ENCODE results near the gene PIGK. TPM values are rescaled to one million over a fixed set of nuclear protein-coding genes. Genes with fewer than 3 reads are reported as not detected.
A peak's percentile ranks its signal among the peaks of the same experiment; 100 is the strongest.

PIGK gene
- total RNA-seq, 5 donors from 2014 or later (not counting 1 experiment from before 2014, with no cell fraction given): 17.9 to 23.9 (median 21.2) TPM

DNA sequence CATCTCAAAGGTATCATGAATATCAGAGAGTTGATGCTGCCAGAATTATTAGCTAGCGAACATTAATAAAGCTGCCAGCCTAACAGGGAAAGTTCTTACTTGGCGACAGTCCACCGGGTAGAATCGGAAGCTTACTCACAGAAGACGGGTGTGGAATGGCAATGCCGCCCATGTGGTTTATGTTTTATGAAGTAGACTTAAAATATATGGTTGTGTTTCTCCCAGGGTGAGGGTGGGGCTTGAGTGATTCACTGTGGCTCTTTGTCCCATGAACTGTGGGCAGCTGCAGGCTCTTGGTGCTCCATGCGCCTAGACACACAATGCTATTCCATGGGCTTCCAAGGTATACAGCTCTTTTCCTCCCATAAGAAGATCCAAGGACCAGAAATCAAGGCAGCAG is 162.7 kb downstream of the PIGK start:
- Histone ChIP-seq H3K27me3 (replicated peaks in 1 of 2; ENCODE audit: control insufficient read depth in 2 of 2, extremely low read depth in 1 of 2, insufficient read depth in 2 of 2, low read length in 1 of 2) (peaks cover 0 to 5% of the 10 kb centered on the region in 2 experiments), H3K27ac (ENCODE audit: low read length) (no peak overlapping the region), H3K4me3 (ENCODE audit: control insufficient read depth in 1 of 2, extremely low read depth in 1 of 2, low read length in 1 of 2) (no peak overlapping the region), H3K36me3 (ENCODE audit: control insufficient read depth in 2 of 2, extremely low read depth in 1 of 2, insufficient read depth in 1 of 2, low read length in 1 of 2) (no peaks in the 10 kb centered on the region), H3K4me1 (ENCODE audit: control insufficient read depth in 1 of 2, extremely low read depth in 1 of 2, insufficient read depth in 2 of 2, low read length in 2 of 2) (no peaks in the 10 kb centered on the region), H3K9me3 (no peaks in the 10 kb centered on the region)
- peaks cover 0 to 7% of the 10 kb centered on the region in 2 donors for H3K27me3 Mint-ChIP-seq
- H3K4me1 Mint-ChIP-seq: no peaks in the 10 kb centered on the region
- H3K36me3 Mint-ChIP-seq: no peaks in the 10 kb centered on the region
- POLR2A ChIA-PET: no interaction called here
- 88% methylated on average over 6 of the region's 7 CpGs for WGBS (ENCODE audit: insufficient coverage)
- ATAC-seq (replicated peaks in 1 of 4): no peak
- CTCF ChIA-PET: no interaction called here
- no peak overlapping the region for H3K4me3 Mint-ChIP-seq
- H3K27ac Mint-ChIP-seq: no peak overlapping the region
- no peak for DNase-seq
- no peaks in the 10 kb centered on the region for H3K9me3 Mint-ChIP-seq

DNA sequence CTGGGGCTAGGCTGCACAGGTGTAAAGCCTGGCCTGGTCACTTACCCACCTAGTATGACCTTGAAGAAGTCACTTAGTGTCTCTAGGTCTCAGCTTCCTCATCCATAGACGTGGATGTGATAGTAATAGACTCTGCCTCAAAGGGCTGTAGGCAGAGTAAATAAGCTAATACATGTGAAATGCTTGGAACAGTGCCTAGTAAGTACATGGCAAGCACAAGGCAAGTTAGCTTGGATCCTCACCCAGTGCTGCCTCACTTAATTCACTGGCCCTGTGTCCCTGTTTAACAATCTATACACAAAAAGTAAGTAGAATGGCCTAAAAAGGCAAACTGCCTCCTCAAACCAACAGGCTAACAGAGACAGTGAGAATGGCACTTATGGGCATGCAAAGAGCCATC is 167.8 kb downstream of the PIGK start:
- Histone ChIP-seq H3K4me3 (ENCODE audit: control insufficient read depth in 1 of 2, extremely low read depth in 1 of 2, low read length in 1 of 2) (no peak overlapping the region), H3K27ac (ENCODE audit: low read length) (no peak overlapping the region), H3K36me3 (ENCODE audit: control insufficient read depth in 2 of 2, extremely low read depth in 1 of 2, insufficient read depth in 1 of 2, low read length in 1 of 2) (no peaks in the 10 kb centered on the region), H3K27me3 (replicated peaks in 1 of 2; ENCODE audit: control insufficient read depth in 2 of 2, extremely low read depth in 1 of 2, insufficient read depth in 2 of 2, low read length in 1 of 2) (no peaks in the 10 kb centered on the region), H3K4me1 (ENCODE audit: control insufficient read depth in 1 of 2, extremely low read depth in 1 of 2, insufficient read depth in 2 of 2, low read length in 2 of 2) (peaks cover 6 to 19% of the 10 kb centered on the region in 2 experiments), H3K9me3 (no peaks in the 10 kb centered on the region)
- peaks cover 16 to 21% (median 19%) of the 10 kb centered on the region in 3 donors for H3K4me1 Mint-ChIP-seq
- no peak overlapping the region for H3K4me3 Mint-ChIP-seq
- H3K9me3 Mint-ChIP-seq: no peaks in the 10 kb centered on the region
- WGBS (ENCODE audit: insufficient coverage): no CpG with 5 or more reads among the region's 1 CpG
- H3K36me3 Mint-ChIP-seq: no peaks in the 10 kb centered on the region
- H3K27ac Mint-ChIP-seq: no peak overlapping the region
- no peaks in the 10 kb centered on the region for H3K27me3 Mint-ChIP-seq
- no peak for ATAC-seq (replicated peaks in 1 of 4)
- CTCF ChIA-PET: no interaction called here
- DNase-seq: no peak
- POLR2A ChIA-PET: no interaction called here

DNA sequence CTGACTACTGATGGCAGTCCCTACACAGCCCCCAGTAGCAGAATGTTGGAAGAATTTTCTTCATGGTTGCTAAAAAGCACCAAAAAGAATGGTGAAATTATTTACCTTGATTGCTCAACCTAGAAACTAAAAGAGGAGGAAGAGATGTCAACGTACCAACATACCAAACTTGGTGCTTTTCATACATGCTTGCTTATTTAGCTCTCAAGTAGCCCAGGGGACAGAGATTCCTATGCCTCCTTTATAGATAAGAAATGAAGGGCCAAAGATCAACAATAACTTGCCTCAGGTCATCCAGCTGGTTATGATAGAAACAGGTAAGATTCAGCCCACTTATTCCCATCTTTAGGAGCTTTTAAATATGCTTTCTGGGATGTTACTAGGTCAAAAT is 170.6 kb downstream of the PIGK start:
- H3K27ac ChIP-seq (ENCODE audit: low read length): no peak overlapping the region
- DNase-seq (no peak), ATAC-seq (replicated peaks in 1 of 4) (no peak)
- peaks cover 0 to 5% of the 10 kb centered on the region in 2 experiments for H3K27me3 ChIP-seq (replicated peaks in 1 of 2; ENCODE audit: control insufficient read depth in 2 of 2, extremely low read depth in 1 of 2, insufficient read depth in 2 of 2, low read length in 1 of 2)
- no peaks in the 10 kb centered on the region for H3K36me3 ChIP-seq (ENCODE audit: control insufficient read depth in 2 of 2, extremely low read depth in 1 of 2, insufficient read depth in 1 of 2, low read length in 1 of 2)
- ChIA-PET CTCF (no interaction called here), POLR2A (no interaction called here)
- WGBS (ENCODE audit: insufficient coverage): no CpG with 5 or more reads among the region's 1 CpG
- Mint-ChIP-seq H3K4me3 (peak overlapping the region in 1 of 3 donors; percentile 56), H3K4me1 (peaks cover 19 to 23% (median 21%) of the 10 kb centered on the region in 3 donors), H3K27me3 (no peaks in the 10 kb centered on the region), H3K36me3 (no peaks in the 10 kb centered on the region), H3K27ac (no peak overlapping the region), H3K9me3 (no peaks in the 10 kb centered on the region)
- no peaks in the 10 kb centered on the region for H3K9me3 ChIP-seq
- no peak overlapping the region for H3K4me3 ChIP-seq (ENCODE audit: control insufficient read depth in 1 of 2, extremely low read depth in 1 of 2, low read length in 1 of 2)
- H3K4me1 ChIP-seq (ENCODE audit: control insufficient read depth in 1 of 2, extremely low read depth in 1 of 2, insufficient read depth in 2 of 2, low read length in 2 of 2): peaks cover 6 to 19% of the 10 kb centered on the region in 2 experiments

DNA sequence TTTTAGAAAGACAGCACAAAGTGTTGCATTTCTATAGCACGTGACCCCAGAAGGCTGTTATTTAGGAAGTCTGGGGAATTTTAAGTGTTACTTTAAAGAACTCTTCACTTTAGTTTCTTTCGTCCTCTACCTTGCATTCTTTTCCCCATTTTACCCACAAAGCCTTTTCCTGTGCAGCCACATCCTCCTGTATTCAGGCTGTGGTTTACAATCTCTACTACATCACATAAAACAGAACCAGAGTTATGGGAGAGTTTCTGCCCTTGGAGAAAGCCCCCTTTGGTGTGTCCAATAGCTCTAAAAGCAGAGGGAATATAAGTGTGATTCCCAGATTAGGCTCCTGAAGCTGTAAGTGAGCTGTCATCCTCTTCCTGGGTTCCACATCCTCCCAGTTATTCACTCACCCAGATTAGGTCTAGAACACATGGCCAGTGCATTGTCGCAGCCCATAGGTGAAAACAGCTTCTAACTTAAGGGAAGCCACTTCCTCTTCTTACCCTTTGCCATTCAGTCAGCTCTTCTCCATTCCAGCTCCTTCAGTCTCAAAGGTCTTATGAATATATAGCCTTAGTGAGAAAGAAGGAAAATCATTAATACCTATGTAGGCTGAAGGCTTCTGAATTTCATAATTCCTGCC is 171.1 kb downstream of the PIGK start:
- POLR2A ChIA-PET: no interaction called here
- ATAC-seq (replicated peaks in 1 of 4) (peak in 3 of 4 experiments; percentile 29 to 52 (median 43)), DNase-seq (no peak)
- Mint-ChIP-seq H3K27me3 (no peaks in the 10 kb centered on the region), H3K27ac (no peak overlapping the region), H3K4me3 (peak overlapping the region in 2 of 3 donors; percentile 0 to 56), H3K9me3 (no peaks in the 10 kb centered on the region), H3K36me3 (no peaks in the 10 kb centered on the region), H3K4me1 (peaks cover 19 to 23% (median 21%) of the 10 kb centered on the region in 3 donors)
- CTCF ChIA-PET: no interaction called here
- peaks cover 6 to 19% of the 10 kb centered on the region in 2 experiments for H3K4me1 ChIP-seq (ENCODE audit: control insufficient read depth in 1 of 2, extremely low read depth in 1 of 2, insufficient read depth in 2 of 2, low read length in 2 of 2)
- H3K4me3 ChIP-seq (ENCODE audit: control insufficient read depth in 1 of 2, extremely low read depth in 1 of 2, low read length in 1 of 2): no peak overlapping the region
- no peak overlapping the region for H3K27ac ChIP-seq (ENCODE audit: low read length)
- H3K27me3 ChIP-seq (replicated peaks in 1 of 2; ENCODE audit: control insufficient read depth in 2 of 2, extremely low read depth in 1 of 2, insufficient read depth in 2 of 2, low read length in 1 of 2): peaks cover 0 to 5% of the 10 kb centered on the region in 2 experiments
- no peaks in the 10 kb centered on the region for H3K9me3 ChIP-seq
- no peaks in the 10 kb centered on the region for H3K36me3 ChIP-seq (ENCODE audit: control insufficient read depth in 2 of 2, extremely low read depth in 1 of 2, insufficient read depth in 1 of 2, low read length in 1 of 2)
- no CpG with 5 or more reads among the region's 3 CpGs for WGBS (ENCODE audit: insufficient coverage)

DNA sequence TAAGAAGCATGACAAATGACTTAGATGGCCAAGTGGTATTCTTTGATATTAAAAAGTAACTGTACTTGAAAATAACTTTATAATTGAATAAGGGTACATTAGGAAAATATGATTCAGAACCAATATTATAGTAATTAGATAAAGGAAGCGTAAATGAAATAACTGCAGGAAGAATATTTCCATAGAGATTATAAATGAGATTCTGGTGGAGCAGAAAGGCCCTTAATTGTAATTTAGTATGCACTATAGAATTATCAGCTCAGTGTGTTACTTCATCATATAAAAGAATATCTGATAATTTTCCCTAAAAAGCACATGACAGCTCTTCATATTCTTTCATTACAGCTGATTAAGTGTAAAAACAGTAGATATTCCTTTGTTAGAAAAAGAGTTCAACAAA is 171.7 kb downstream of the PIGK start:
- H3K9me3 ChIP-seq: no peaks in the 10 kb centered on the region
- WGBS (ENCODE audit: insufficient coverage): no CpG with 5 or more reads among the region's 1 CpG
- Mint-ChIP-seq H3K36me3 (no peaks in the 10 kb centered on the region), H3K4me3 (peak overlapping the region in 1 of 3 donors; percentile 56), H3K27me3 (no peaks in the 10 kb centered on the region), H3K9me3 (no peaks in the 10 kb centered on the region), H3K27ac (no peak overlapping the region), H3K4me1 (peaks cover 19 to 23% (median 21%) of the 10 kb centered on the region in 3 donors)
- ATAC-seq (replicated peaks in 1 of 4) (no peak), DNase-seq (no peak)
- ChIA-PET POLR2A (interaction anchor here in 1 of 2 donors (0.6 kb wide), 1 partner anchor 128 kb away, joined by 3 read pairs; no protein-coding TSS in a partner anchor), CTCF (no interaction called here)
- H3K4me1 ChIP-seq (ENCODE audit: control insufficient read depth in 1 of 2, extremely low read depth in 1 of 2, insufficient read depth in 2 of 2, low read length in 2 of 2): peaks cover 6 to 19% of the 10 kb centered on the region in 2 experiments
- H3K4me3 ChIP-seq (ENCODE audit: control insufficient read depth in 1 of 2, extremely low read depth in 1 of 2, low read length in 1 of 2): no peak overlapping the region
- H3K27ac ChIP-seq (ENCODE audit: low read length): no peak overlapping the region
- no peaks in the 10 kb centered on the region for H3K36me3 ChIP-seq (ENCODE audit: control insufficient read depth in 2 of 2, extremely low read depth in 1 of 2, insufficient read depth in 1 of 2, low read length in 1 of 2)
- peaks cover 0 to 5% of the 10 kb centered on the region in 2 experiments for H3K27me3 ChIP-seq (replicated peaks in 1 of 2; ENCODE audit: control insufficient read depth in 2 of 2, extremely low read depth in 1 of 2, insufficient read depth in 2 of 2, low read length in 1 of 2)

DNA sequence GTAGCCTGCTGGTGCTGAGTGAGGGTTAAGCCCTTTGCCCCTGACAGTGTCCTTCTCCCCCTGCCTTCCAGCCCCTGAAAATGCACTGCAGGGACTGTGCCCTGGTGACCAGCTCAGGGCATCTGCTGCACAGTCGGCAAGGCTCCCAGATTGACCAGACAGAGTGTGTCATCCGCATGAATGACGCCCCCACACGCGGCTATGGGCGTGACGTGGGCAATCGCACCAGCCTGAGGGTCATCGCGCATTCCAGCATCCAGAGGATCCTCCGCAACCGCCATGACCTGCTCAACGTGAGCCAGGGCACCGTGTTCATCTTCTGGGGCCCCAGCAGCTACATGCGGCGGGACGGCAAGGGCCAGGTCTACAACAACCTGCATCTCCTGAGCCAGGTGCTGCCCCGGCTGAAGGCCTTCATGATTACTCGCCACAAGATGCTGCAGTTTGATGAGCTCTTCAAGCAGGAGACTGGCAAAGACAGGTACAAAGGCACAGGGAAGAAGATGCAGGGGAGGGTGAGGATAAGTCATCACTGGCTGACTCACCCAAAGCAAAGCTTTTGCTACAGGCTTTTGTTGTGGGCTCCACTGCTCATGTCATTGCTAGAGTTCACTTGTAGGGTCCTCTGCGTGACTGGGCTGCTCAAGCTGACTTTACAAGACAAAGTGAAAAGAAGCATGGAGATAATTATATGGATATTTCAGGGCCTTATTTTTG is 174.9 kb downstream of the PIGK start:
- Mint-ChIP-seq H3K4me3 (no peak overlapping the region), H3K4me1 (peaks cover 19 to 23% (median 21%) of the 10 kb centered on the region in 3 donors), H3K36me3 (no peaks in the 10 kb centered on the region), H3K27ac (no peak overlapping the region), H3K9me3 (no peaks in the 10 kb centered on the region), H3K27me3 (peaks cover 0 to 3% of the 10 kb centered on the region in 2 donors)
- Histone ChIP-seq H3K36me3 (ENCODE audit: control insufficient read depth in 2 of 2, extremely low read depth in 1 of 2, insufficient read depth in 1 of 2, low read length in 1 of 2) (no peaks in the 10 kb centered on the region), H3K4me3 (ENCODE audit: control insufficient read depth in 1 of 2, extremely low read depth in 1 of 2, low read length in 1 of 2) (no peak overlapping the region), H3K9me3 (no peaks in the 10 kb centered on the region), H3K4me1 (ENCODE audit: control insufficient read depth in 1 of 2, extremely low read depth in 1 of 2, insufficient read depth in 2 of 2, low read length in 2 of 2) (peaks cover 6 to 19% of the 10 kb centered on the region in 2 experiments), H3K27ac (ENCODE audit: low read length) (no peak overlapping the region), H3K27me3 (replicated peaks in 1 of 2; ENCODE audit: control insufficient read depth in 2 of 2, extremely low read depth in 1 of 2, insufficient read depth in 2 of 2, low read length in 1 of 2) (peaks cover 0 to 5% of the 10 kb centered on the region in 2 experiments)
- no peak for DNase-seq
- ChIA-PET POLR2A (no interaction called here), CTCF (no interaction called here)
- ATAC-seq (replicated peaks in 1 of 4): no peak
- 90% methylated on average over 19 of the region's 20 CpGs for WGBS (ENCODE audit: insufficient coverage)

Measured in T-cell (primary cell).